ENCODE measurements around the gene P2RY12. TPM values are rescaled to one million over a fixed set of nuclear protein-coding genes. Genes with fewer than 3 reads are reported as not detected.

The P2RY12 gene
- total RNA-seq, 1 donor from 2014 or later, result not detected

- TF ChIP-seq, protein P1, sequence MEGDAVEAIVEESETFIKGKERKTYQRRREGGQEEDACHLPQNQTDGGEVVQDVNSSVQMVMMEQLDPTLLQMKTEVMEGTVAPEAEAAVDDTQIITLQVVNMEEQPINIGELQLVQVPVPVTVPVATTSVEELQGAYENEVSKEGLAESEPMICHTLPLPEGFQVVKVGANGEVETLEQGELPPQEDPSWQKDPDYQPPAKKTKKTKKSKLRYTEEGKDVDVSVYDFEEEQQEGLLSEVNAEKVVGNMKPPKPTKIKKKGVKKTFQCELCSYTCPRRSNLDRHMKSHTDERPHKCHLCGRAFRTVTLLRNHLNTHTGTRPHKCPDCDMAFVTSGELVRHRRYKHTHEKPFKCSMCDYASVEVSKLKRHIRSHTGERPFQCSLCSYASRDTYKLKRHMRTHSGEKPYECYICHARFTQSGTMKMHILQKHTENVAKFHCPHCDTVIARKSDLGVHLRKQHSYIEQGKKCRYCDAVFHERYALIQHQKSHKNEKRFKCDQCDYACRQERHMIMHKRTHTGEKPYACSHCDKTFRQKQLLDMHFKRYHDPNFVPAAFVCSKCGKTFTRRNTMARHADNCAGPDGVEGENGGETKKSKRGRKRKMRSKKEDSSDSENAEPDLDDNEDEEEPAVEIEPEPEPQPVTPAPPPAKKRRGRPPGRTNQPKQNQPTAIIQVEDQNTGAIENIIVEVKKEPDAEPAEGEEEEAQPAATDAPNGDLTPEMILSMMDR (IDR thresholded peaks at IDR 0.05; ENCODE audit: unreplicated experiment), result no peak
- DNase-seq (ENCODE audit: low spot score in 2 of 2, unreplicated experiment in 2 of 2), result no peak
- no peak overlapping the region for H3K27ac Mint-ChIP-seq
- H3K9me3 Mint-ChIP-seq, result peaks cover 7% of the 10 kb centered on the region
- H3K27me3 Mint-ChIP-seq (ENCODE audit: low read depth), result no peaks in the 10 kb centered on the region
- peaks cover 25% of the 10 kb centered on the region for H3K4me1 Mint-ChIP-seq
- H3K4me3 Mint-ChIP-seq, result no peak overlapping the region
- H3K36me3 Mint-ChIP-seq, result peaks cover 5% of the 10 kb centered on the region
Observed at GRCh38 chr3:151312972-151313371, 71.6 kb downstream of the P2RY12 start.

DNA sequence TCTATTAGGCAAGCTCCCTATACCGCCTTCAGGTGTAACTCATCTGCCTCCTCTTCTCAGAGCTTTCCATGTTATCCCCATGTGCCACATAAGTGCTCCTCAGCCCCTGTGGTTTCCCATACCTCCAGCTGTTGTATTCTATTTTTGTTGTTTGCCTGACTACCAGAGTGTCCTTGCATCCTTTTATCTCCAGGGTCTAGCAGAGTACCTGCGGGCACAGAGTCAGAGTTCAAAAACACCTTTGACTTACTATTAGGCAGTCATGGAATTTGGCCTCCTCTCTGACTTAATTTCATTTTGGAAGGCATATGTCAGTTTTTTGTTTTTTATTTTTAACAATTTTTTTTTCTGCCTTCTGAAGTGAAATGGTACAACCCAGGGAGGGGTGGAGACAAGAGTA lies 75.0 kb downstream of the P2RY12 start:
- TF ChIP-seq, protein P1 (IDR thresholded peaks at IDR 0.05; ENCODE audit: unreplicated experiment), result no peak
- no peaks in the 10 kb centered on the region for H3K9me3 Mint-ChIP-seq
- DNase-seq (ENCODE audit: low spot score in 2 of 2, unreplicated experiment in 2 of 2), result no peak
- H3K27me3 Mint-ChIP-seq (ENCODE audit: low read depth), result no peaks in the 10 kb centered on the region
- H3K4me3 Mint-ChIP-seq, result no peak overlapping the region
- H3K27ac Mint-ChIP-seq, result no peak overlapping the region
- H3K36me3 Mint-ChIP-seq, result no peaks in the 10 kb centered on the region
- H3K4me1 Mint-ChIP-seq, result peaks cover 29% of the 10 kb centered on the region

DNA sequence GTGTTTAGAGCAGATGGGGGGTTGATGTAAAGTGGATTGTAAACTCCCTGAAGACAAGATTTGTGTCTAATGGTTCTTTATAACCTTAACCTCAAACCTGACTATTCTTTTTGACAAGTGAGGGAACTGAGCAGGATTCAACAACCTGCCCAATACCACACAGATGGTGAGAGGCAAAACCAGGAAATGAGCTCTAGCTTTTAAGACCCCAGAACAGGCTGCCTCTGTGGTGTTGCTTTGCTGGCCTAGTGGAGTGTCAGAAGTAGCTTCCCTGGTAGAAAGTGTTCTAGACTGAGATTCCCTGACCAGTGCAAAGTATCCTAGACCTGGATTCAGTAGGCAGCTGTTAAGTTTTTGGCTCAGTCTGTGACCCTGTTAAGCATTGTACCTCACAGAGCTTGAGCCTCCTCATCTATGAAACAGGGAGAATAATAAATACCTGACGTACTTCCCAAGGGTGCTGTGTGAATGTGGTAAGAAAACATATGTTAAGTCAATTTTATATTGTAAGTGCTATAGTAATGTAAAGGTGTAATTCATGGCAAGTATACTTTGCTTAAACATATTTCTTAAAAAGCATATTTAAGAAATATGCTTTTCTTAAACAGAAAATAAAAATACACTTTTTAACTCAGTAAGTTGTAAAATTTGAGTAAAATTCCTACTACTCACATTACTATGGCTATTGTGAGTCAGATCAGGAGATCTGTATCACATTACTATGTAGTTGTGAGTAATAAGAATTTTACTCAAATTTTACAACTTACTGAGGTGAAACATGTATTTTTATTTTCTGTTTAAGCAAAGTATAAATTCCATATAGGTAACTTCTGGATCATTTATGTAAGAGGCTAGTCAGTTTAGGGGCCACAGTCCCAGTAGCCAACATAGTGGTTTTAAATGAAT lies 76.7 kb downstream of the P2RY12 start:
- H3K27me3 Mint-ChIP-seq (ENCODE audit: low read depth), result no peaks in the 10 kb centered on the region
- TF ChIP-seq, protein P1 (IDR thresholded peaks at IDR 0.05; ENCODE audit: unreplicated experiment), result no peak
- no peaks in the 10 kb centered on the region for H3K36me3 Mint-ChIP-seq
- H3K4me3 Mint-ChIP-seq, result no peak overlapping the region
- H3K9me3 Mint-ChIP-seq, result no peaks in the 10 kb centered on the region
- peaks cover 35% of the 10 kb centered on the region for H3K4me1 Mint-ChIP-seq
- no peak overlapping the region for H3K27ac Mint-ChIP-seq
- DNase-seq (ENCODE audit: low spot score in 2 of 2, unreplicated experiment in 2 of 2), result no peak

DNA sequence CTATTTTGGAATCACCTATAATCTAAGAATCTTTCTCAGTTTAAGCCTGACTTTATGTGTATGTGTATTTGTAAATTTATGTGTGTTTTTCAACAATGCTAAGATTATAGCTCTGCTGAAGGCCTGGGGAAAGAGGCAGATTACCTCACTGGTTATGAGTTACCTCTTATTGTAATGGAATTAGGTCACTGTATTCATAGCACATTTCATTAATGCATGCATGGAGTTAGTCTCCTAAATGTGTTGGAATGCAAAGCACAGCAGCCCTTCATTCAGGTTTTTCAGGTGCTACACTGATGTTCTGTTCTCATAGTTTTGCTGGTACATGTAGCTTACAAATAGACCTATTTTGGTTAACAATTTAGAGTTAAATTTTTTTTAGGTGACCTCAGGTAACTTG lies 77.4 kb downstream of the P2RY12 start:
- no peak overlapping the region for H3K4me3 Mint-ChIP-seq
- no peaks in the 10 kb centered on the region for H3K36me3 Mint-ChIP-seq
- H3K4me1 Mint-ChIP-seq, result peaks cover 35% of the 10 kb centered on the region
- peak overlapping the region; percentile 75 for H3K27ac Mint-ChIP-seq
- no peaks in the 10 kb centered on the region for H3K27me3 Mint-ChIP-seq (ENCODE audit: low read depth)
- DNase-seq (ENCODE audit: low spot score in 2 of 2, unreplicated experiment in 2 of 2), result no peak
- no peaks in the 10 kb centered on the region for H3K9me3 Mint-ChIP-seq
- TF ChIP-seq, protein P1 (IDR thresholded peaks at IDR 0.05; ENCODE audit: unreplicated experiment), result no peak

GRCh38 chr3:151306168-151306810 lies 78.3 kb downstream of the P2RY12 start:
- Mint-ChIP-seq H3K9me3 (no peaks in the 10 kb centered on the region), H3K36me3 (no peaks in the 10 kb centered on the region), H3K4me1 (peaks cover 35% of the 10 kb centered on the region), H3K27me3 (ENCODE audit: low read depth) (no peaks in the 10 kb centered on the region), H3K4me3 (no peak overlapping the region), H3K27ac (peak overlapping the region; percentile 98)
- TF ChIP-seq, protein P1 (IDR thresholded peaks at IDR 0.05; ENCODE audit: unreplicated experiment), result no peak
- no peak for DNase-seq (ENCODE audit: low spot score in 2 of 2, unreplicated experiment in 2 of 2)

All from mesothelial cell of epicardium (in vitro differentiated cells).